ENCODE measurements around the gene HECW1. TPM values are rescaled to one million over a fixed set of nuclear protein-coding genes. Genes with fewer than 3 reads are reported as not detected.

HECW1 gene
- total RNA-seq, 1 donor from 2014 or later = 68.7 TPM

GRCh38 chr7:43240565-43240964 lies 128.1 kb downstream of the HECW1 start:
- H3K4me1 Mint-ChIP-seq (ENCODE audit: low read depth, unreplicated experiment) = peaks cover 33% of the 10 kb centered on the region
- peak overlapping the region; percentile 32 for H3K4me3 Mint-ChIP-seq (ENCODE audit: unreplicated experiment)
- no peak for DNase-seq
- H3K27me3 Mint-ChIP-seq (ENCODE audit: unreplicated experiment) = peaks cover 11% of the 10 kb centered on the region
- TF ChIP-seq CTCF (IDR thresholded peaks at IDR 0.05; ENCODE audit: partially characterized antibody, unreplicated experiment) = no peak
- peaks cover 3% of the 10 kb centered on the region for H3K9me3 Mint-ChIP-seq (ENCODE audit: unreplicated experiment)
- no peaks in the 10 kb centered on the region for H3K36me3 Mint-ChIP-seq (ENCODE audit: unreplicated experiment)
- H3K27ac Mint-ChIP-seq (ENCODE audit: unreplicated experiment) = peak overlapping the region; percentile 50

GRCh38 chr7:43242628-43243255 lies 130.3 kb downstream of the HECW1 start:
- Mint-ChIP-seq H3K4me1 (ENCODE audit: low read depth, unreplicated experiment) (peaks cover 39% of the 10 kb centered on the region), H3K27ac (ENCODE audit: unreplicated experiment) (no peak overlapping the region), H3K9me3 (ENCODE audit: unreplicated experiment) (peaks cover 3% of the 10 kb centered on the region), H3K36me3 (ENCODE audit: unreplicated experiment) (no peaks in the 10 kb centered on the region), H3K4me3 (ENCODE audit: unreplicated experiment) (no peak overlapping the region), H3K27me3 (ENCODE audit: unreplicated experiment) (peaks cover 13% of the 10 kb centered on the region)
- TF ChIP-seq CTCF (IDR thresholded peaks at IDR 0.05; ENCODE audit: partially characterized antibody, unreplicated experiment) = no peak
- no peak for DNase-seq

GRCh38 chr7:43244232-43244631 lies 131.8 kb downstream of the HECW1 start:
- H3K36me3 Mint-ChIP-seq (ENCODE audit: unreplicated experiment) = no peaks in the 10 kb centered on the region
- DNase-seq = no peak
- no peak overlapping the region for H3K27ac Mint-ChIP-seq (ENCODE audit: unreplicated experiment)
- no peak for TF ChIP-seq CTCF (IDR thresholded peaks at IDR 0.05; ENCODE audit: partially characterized antibody, unreplicated experiment)
- H3K4me1 Mint-ChIP-seq (ENCODE audit: low read depth, unreplicated experiment) = peaks cover 39% of the 10 kb centered on the region
- H3K9me3 Mint-ChIP-seq (ENCODE audit: unreplicated experiment) = peaks cover 3% of the 10 kb centered on the region
- no peak overlapping the region for H3K4me3 Mint-ChIP-seq (ENCODE audit: unreplicated experiment)
- H3K27me3 Mint-ChIP-seq (ENCODE audit: unreplicated experiment) = peaks cover 13% of the 10 kb centered on the region

- peaks cover 13% of the 10 kb centered on the region for H3K27me3 Mint-ChIP-seq (ENCODE audit: unreplicated experiment)
These were observed 132.3 kb downstream of the HECW1 start for GRCh38 chr7:43244784-43245183.

More at GRCh38 chr7:43244784-43245183, 132.3 kb downstream of the HECW1 start:
- H3K9me3 Mint-ChIP-seq (ENCODE audit: unreplicated experiment) = peaks cover 3% of the 10 kb centered on the region
- no peaks in the 10 kb centered on the region for H3K36me3 Mint-ChIP-seq (ENCODE audit: unreplicated experiment)
- H3K27ac Mint-ChIP-seq (ENCODE audit: unreplicated experiment) = peak overlapping the region; percentile 3
- no peak overlapping the region for H3K4me3 Mint-ChIP-seq (ENCODE audit: unreplicated experiment)
- no peak for DNase-seq
- H3K4me1 Mint-ChIP-seq (ENCODE audit: low read depth, unreplicated experiment) = peaks cover 39% of the 10 kb centered on the region
- no peak for TF ChIP-seq CTCF (IDR thresholded peaks at IDR 0.05; ENCODE audit: partially characterized antibody, unreplicated experiment)

Measured in glutamatergic neuron (in vitro differentiated cells).